ENCODE data around the gene CHST8. TPM values are rescaled to one million over a fixed set of nuclear protein-coding genes. Genes with fewer than 3 reads are reported as not detected.
A peak's percentile ranks its signal among the peaks of the same experiment; 100 is the strongest.

Gene CHST8
- total RNA-seq, 1 experiment from 2014 or later, result not detected

DNA sequence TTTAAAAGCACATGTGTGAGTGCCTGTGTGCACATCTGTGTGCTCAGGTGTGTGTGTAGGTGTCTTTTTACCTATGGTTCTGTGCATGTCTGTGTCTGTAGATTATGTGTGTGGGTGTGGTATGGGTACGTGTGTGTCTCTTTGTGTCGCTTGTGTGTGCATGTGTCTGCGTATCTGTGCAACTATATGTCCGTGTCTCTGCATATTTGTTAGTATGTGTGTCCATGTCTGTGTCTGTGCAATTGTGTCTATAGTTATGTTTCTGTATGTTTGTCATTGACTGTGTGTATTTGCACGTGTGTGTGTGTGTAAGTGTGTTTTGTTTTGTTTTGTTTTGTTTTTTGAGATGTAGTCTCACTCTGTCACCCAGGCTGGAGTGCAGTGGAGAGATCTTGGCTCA lies 167.6 kb downstream of the CHST8 start:
- Histone ChIP-seq H4K20me1 (ENCODE audit: insufficient read depth) (no peaks in the 10 kb centered on the region), H3K79me2 (ENCODE audit: low read depth) (no peaks in the 10 kb centered on the region), H3K4me3 (no peak overlapping the region), H2AFZ (no peak overlapping the region), H3K27ac (no peak overlapping the region), H3K4me1 (replicated peaks; ENCODE audit: insufficient read depth) (no peaks in the 10 kb centered on the region), H3K36me3 (ENCODE audit: low read depth) (no peaks in the 10 kb centered on the region), H3K4me2 (no peak overlapping the region), H3K9me3 (ENCODE audit: insufficient read depth, low read depth) (no peaks in the 10 kb centered on the region), H3K27me3 (ENCODE audit: insufficient read depth, low read depth) (peaks cover 74% of the 10 kb centered on the region), H3F3A (ENCODE audit: insufficient read depth, low read depth) (no peaks in the 10 kb centered on the region), H3K9me2 (ENCODE audit: insufficient read depth) (no peaks in the 10 kb centered on the region)
- ChIA-PET CTCF (no interaction called here), POLR2A (ENCODE audit: unreplicated experiment) (no interaction called here)
- DNase-seq, result no peak
- TF ChIP-seq, protein P1, sequence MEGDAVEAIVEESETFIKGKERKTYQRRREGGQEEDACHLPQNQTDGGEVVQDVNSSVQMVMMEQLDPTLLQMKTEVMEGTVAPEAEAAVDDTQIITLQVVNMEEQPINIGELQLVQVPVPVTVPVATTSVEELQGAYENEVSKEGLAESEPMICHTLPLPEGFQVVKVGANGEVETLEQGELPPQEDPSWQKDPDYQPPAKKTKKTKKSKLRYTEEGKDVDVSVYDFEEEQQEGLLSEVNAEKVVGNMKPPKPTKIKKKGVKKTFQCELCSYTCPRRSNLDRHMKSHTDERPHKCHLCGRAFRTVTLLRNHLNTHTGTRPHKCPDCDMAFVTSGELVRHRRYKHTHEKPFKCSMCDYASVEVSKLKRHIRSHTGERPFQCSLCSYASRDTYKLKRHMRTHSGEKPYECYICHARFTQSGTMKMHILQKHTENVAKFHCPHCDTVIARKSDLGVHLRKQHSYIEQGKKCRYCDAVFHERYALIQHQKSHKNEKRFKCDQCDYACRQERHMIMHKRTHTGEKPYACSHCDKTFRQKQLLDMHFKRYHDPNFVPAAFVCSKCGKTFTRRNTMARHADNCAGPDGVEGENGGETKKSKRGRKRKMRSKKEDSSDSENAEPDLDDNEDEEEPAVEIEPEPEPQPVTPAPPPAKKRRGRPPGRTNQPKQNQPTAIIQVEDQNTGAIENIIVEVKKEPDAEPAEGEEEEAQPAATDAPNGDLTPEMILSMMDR (conservative IDR thresholded peaks at IDR 0.05), result no peak
- TF ChIP-seq EZH2 (IDR thresholded peaks at IDR 0.05; ENCODE audit: low read depth), result no peak
- intact Hi-C loops (cut with micrococcal nuclease; ENCODE audit: unreplicated experiment), result no loop called here
- BruUV-seq (replicated peaks), result no TSS peak

DNA sequence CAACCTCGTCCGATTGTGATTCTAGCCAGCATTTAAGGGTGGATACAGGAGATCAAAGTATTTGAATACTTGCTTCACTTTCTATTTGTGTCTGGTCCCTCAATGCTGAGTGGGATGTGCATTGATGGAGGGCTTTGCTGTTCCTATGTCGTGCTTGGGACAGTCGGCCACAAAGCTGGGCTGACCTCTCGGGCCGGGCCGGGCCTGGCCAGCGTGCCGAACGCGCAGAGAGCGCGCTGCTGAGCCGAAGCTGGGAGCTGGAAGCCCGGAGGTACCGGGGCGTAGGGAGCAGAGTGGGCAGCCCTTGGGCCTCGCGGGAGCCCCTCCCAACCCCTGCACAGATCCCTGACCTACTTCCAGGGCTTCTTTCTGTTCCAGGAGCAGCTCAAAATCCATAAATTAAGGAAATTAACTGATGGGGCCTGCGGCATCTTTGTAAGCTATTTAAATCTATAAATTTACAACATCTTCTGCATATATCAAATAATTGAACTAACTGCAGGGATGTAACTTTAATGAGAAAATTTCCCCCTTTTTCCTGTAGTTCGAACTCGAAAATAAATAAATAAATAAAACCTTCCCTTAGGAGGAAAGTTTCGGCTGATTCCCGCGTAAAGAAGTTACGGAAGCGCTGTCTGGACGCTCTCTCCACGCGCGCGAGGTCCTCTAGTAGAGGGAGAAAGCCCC lies 173.1 kb downstream of the CHST8 start:
- no peaks in the 10 kb centered on the region for H3K79me2 ChIP-seq (ENCODE audit: low read depth)
- peak overlapping the region; percentile 95 for H3K27ac ChIP-seq
- peak overlapping the region; percentile 84 for H3K4me2 ChIP-seq
- H4K20me1 ChIP-seq (ENCODE audit: insufficient read depth), result no peaks in the 10 kb centered on the region
- intact Hi-C loops (cut with micrococcal nuclease; ENCODE audit: unreplicated experiment), result loop anchor here (1.0 to 5.0 kb wide), 3 partner anchors 25 to 342 kb away; no protein-coding TSS in a partner anchor
- no peaks in the 10 kb centered on the region for H3K9me3 ChIP-seq (ENCODE audit: insufficient read depth, low read depth)
- H3K36me3 ChIP-seq (ENCODE audit: low read depth), result no peaks in the 10 kb centered on the region
- TSS peak; percentile 80 for BruUV-seq (replicated peaks)
- peak overlapping the region; percentile 83 for H3K4me3 ChIP-seq
- H3F3A ChIP-seq (ENCODE audit: insufficient read depth, low read depth), result peaks cover 4% of the 10 kb centered on the region; the same call in 1 of the 2 replicates
- no peaks in the 10 kb centered on the region for H3K9me2 ChIP-seq (ENCODE audit: insufficient read depth)
- ChIA-PET CTCF (interaction anchor here (0.7 kb wide), 2 partner anchors 16 to 145 kb away, joined by 3 to 4 read pairs; no protein-coding TSS in a partner anchor), POLR2A (ENCODE audit: unreplicated experiment) (interaction anchor here (0.7 kb wide), 1 partner anchor 1394 kb away, joined by 4 read pairs; no protein-coding TSS in a partner anchor)
- H3K4me1 ChIP-seq (replicated peaks; ENCODE audit: insufficient read depth), result 0 out of 2 replicates have a peak, but pooled peaks cover 6% of the 10 kb centered on the region
- TF ChIP-seq, protein P1 (conservative IDR thresholded peaks at IDR 0.05), result no peak; the same call in 1 of the 2 replicates
- no peak for TF ChIP-seq EZH2 (IDR thresholded peaks at IDR 0.05; ENCODE audit: low read depth)
- H2AFZ ChIP-seq, result peak overlapping the region; percentile 87
- DNase-seq, result no peak
- peaks cover 22% of the 10 kb centered on the region for H3K27me3 ChIP-seq (ENCODE audit: insufficient read depth, low read depth)

DNA sequence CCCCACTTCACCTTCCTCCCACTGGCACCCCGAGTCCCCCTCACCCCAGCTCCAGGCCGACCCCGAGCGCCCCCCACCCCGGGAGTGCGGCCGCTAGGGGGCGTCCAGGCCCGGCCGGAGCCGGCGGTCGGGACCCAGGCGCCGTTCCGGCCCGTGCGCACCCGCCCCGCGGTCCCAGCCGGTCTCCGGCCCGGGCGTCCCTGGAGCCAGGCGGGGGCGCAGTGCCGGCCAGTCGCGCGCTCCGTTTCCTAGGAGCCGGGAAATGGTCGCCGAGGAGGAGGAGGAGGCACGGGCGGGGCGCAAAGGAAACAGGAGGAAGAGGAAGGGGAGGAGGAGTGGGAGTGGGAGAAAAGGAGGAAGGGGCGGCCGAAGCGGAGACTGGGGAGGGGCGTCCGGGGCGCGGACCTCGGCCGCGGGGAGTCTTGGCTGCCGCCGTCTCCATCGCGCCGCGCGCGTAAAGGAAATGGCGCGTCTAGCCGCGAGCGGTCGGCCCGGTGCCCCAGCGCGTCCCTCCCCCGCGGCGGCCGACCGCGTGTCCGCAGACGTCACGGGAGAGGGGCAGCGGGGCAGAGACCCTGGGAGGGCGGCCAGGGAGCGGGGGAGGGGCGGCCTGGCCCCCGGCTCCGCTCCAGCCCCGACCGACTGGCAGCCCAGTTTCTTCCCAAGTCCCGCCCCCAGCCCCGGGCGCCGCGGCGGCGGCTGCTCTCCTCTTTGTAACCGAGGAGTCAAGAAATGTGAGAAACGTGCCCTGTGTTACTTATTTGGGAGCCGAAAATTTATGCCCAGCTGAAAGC lies 173.8 kb downstream of the CHST8 start:
- Histone ChIP-seq H3K9me2 (ENCODE audit: insufficient read depth) (no peaks in the 10 kb centered on the region), H3K27me3 (ENCODE audit: insufficient read depth, low read depth) (peaks cover 17% of the 10 kb centered on the region), H3K4me2 (peak overlapping the region; percentile 84), H2AFZ (peak overlapping the region; percentile 87), H3K9me3 (ENCODE audit: insufficient read depth, low read depth) (no peaks in the 10 kb centered on the region), H3K4me3 (peak overlapping the region; percentile 83), H3F3A (ENCODE audit: insufficient read depth, low read depth) (peaks cover 4% of the 10 kb centered on the region; the same call in 1 of the 2 replicates), H3K36me3 (ENCODE audit: low read depth) (peaks cover 1% of the 10 kb centered on the region; the same call in 1 of the 2 replicates), H3K79me2 (ENCODE audit: low read depth) (no peaks in the 10 kb centered on the region), H4K20me1 (ENCODE audit: insufficient read depth) (no peaks in the 10 kb centered on the region), H3K27ac (peak overlapping the region; percentile 95), H3K4me1 (replicated peaks; ENCODE audit: insufficient read depth) (0 out of 2 replicates have a peak, but pooled peaks cover 6% of the 10 kb centered on the region)
- DNase-seq, result peak; percentile 61 to 83
- no peak for TF ChIP-seq EZH2 (IDR thresholded peaks at IDR 0.05; ENCODE audit: low read depth)
- TF ChIP-seq, protein P1 (conservative IDR thresholded peaks at IDR 0.05), result peak; percentile 92
- CTCF ChIA-PET, result interaction anchor here (0.6 kb wide), 2 partner anchors 349 to 365 kb away, joined by 3 to 4 read pairs; no protein-coding TSS in a partner anchor
- POLR2A ChIA-PET (ENCODE audit: unreplicated experiment), result interaction anchor here (0.6 to 0.7 kb wide), 3 partner anchors 341 to 1395 kb away, joined by 4 to 6 read pairs (median 4); no protein-coding TSS in a partner anchor
- no TSS peak for BruUV-seq (replicated peaks)
- intact Hi-C loops (cut with micrococcal nuclease; ENCODE audit: unreplicated experiment), result loop anchor here (1.0 to 5.0 kb wide), 3 partner anchors 25 to 342 kb away; no protein-coding TSS in a partner anchor
